Measurements from ENCODE around the gene COL26A1. TPM values are rescaled to one million over a fixed set of nuclear protein-coding genes. Genes with fewer than 3 reads are reported as not detected.

The COL26A1 gene
- total RNA-seq, 1 experiment from 2014 or later, result 42.6 TPM

- no peaks in the 10 kb centered on the region for H3K4me1 Mint-ChIP-seq
- Histone ChIP-seq H3K4ac (ENCODE audit: low read depth, low read length) (no peak overlapping the region), H3K14ac (ENCODE audit: insufficient read depth, low read length) (no peak overlapping the region; the same call in 1 of the 2 replicates), H3K27ac (ENCODE audit: insufficient read length, low read depth, low read length) (no peak overlapping the region), H2AK5ac (ENCODE audit: insufficient read length, low read length) (no peak overlapping the region), H3K79me1 (ENCODE audit: insufficient read depth, low read depth, low read length, poor library complexity, severe bottlenecking) (no peaks in the 10 kb centered on the region), H3K9ac (ENCODE audit: extremely low read depth, insufficient read length, low read length) (no peak overlapping the region), H3K18ac (ENCODE audit: insufficient read length, low read depth, low read length) (no peak overlapping the region), H2BK120ac (ENCODE audit: low read depth, low read length, poor library complexity, severe bottlenecking) (no peak overlapping the region), H4K20me1 (ENCODE audit: control insufficient read depth, insufficient read depth, insufficient read length) (no peaks in the 10 kb centered on the region), H2AFZ (ENCODE audit: low read length) (no peak overlapping the region), H2BK12ac (ENCODE audit: insufficient read length, low read depth, low read length) (no peak overlapping the region), H3K23ac (ENCODE audit: insufficient read length, low read depth, low read length) (no peak overlapping the region), H2BK15ac (ENCODE audit: low read depth, low read length) (no peak overlapping the region), H3K56ac (ENCODE audit: insufficient read length, low read depth, low read length) (no peak overlapping the region), H3K4me1 (ENCODE audit: insufficient read depth, low read length) (no peaks in the 10 kb centered on the region), H3K27me3 (ENCODE audit: insufficient read depth, low read length) (no peaks in the 10 kb centered on the region), H3K79me2 (ENCODE audit: insufficient read depth, low read length) (no peaks in the 10 kb centered on the region), H3T11ph (ENCODE audit: low read length) (no peak overlapping the region), H2BK5ac (ENCODE audit: insufficient read length, low read length) (no peak overlapping the region), H2BK20ac (ENCODE audit: low read depth, low read length, poor library complexity, severe bottlenecking) (no peak overlapping the region), H4K8ac (replicated peaks; ENCODE audit: insufficient read length, low read depth, low read length) (no peak overlapping the region), H4K5ac (ENCODE audit: insufficient read length, low read depth, low read length) (no peak overlapping the region), H4K91ac (ENCODE audit: insufficient read length, low read depth, low read length) (no peak overlapping the region), H3K23me2 (ENCODE audit: insufficient read length, low read depth, low read length, poor library complexity, severe bottlenecking) (no peaks in the 10 kb centered on the region), H3K4me2 (ENCODE audit: insufficient read depth, insufficient read length, low read length) (no peak overlapping the region), H3K9me3 (ENCODE audit: control insufficient read depth, low read depth, low read length) (no peaks in the 10 kb centered on the region)
- no peaks in the 10 kb centered on the region for H3K9me3 Mint-ChIP-seq
- H3K27ac Mint-ChIP-seq, result no peak overlapping the region
- no peaks in the 10 kb centered on the region; the same call in 1 of the 2 replicates for H3K27me3 Mint-ChIP-seq (ENCODE audit: low read depth)
- WGBS (ENCODE audit: extremely low coverage, insufficient read length, low lambda C conversion rate), result no CpG with 5 or more reads among the region's 26 CpGs
- peak; percentile 29 for DNase-seq
- H3K4me3 Mint-ChIP-seq, result no peak overlapping the region
- H3K36me3 Mint-ChIP-seq (ENCODE audit: insufficient read depth in 1 of 3, low read depth in 3 of 3), result peaks cover 13 to 30% (median 23%) of the 10 kb centered on the region in 3 experiments; a peak in 6 of 7 replicates
- TF ChIP-seq, protein P1, sequence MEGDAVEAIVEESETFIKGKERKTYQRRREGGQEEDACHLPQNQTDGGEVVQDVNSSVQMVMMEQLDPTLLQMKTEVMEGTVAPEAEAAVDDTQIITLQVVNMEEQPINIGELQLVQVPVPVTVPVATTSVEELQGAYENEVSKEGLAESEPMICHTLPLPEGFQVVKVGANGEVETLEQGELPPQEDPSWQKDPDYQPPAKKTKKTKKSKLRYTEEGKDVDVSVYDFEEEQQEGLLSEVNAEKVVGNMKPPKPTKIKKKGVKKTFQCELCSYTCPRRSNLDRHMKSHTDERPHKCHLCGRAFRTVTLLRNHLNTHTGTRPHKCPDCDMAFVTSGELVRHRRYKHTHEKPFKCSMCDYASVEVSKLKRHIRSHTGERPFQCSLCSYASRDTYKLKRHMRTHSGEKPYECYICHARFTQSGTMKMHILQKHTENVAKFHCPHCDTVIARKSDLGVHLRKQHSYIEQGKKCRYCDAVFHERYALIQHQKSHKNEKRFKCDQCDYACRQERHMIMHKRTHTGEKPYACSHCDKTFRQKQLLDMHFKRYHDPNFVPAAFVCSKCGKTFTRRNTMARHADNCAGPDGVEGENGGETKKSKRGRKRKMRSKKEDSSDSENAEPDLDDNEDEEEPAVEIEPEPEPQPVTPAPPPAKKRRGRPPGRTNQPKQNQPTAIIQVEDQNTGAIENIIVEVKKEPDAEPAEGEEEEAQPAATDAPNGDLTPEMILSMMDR (conservative IDR thresholded peaks at IDR 0.05), result no peak
Measured at GRCh38 chr7:101550641-101551541, 188.2 kb downstream of the COL26A1 start.
